Measurements from ENCODE around the gene TEP1.

The TEP1 gene

GRCh38 chr14:20333494-20333841 lies 79.8 kb downstream of the TEP1 start:
- no peak for DNase-seq

DNA sequence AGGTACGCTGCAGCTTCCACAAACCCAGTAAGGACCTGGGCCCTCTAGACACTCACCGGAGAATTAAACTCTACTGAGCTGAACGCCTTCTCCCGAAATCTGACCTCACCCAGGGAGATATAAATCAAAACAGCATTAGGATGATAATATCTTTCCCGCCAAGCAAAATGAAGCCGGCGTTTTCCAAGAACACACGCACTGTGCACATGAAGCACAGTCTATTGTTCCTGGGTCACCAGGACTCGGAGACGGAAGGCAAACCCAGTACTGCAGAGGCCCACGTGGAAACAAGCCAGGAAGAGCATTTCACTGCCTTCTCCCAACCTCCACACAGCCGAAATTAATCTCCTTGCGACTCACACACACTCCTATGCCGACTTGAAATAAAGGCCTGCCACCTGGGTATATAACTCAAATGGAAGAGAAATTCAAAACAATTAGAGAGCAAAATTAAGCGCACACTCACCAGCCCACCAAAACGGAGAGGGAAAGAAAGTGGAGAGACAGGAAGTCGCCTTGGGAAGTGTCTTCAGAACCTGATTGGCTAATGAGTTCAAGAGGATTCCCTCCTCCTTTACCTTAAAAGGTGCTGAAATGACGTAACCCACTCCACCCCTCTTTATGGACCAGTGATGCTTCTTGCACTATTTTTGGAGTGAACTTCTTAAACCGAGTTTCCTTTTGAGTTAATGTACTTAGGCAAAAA lies 80.4 kb downstream of the TEP1 start, which contains the start of gene CCNB1IP1:
Gene CCNB1IP1 (minus strand): TSS at position 492 of the 706 bp plus-strand sequence. CDS start 16,756 bp downstream, outside the sequence.
- DNase-seq = peak; percentile 91

GRCh38 chr14:20332431-20332787 lies 80.9 kb downstream of the TEP1 start:
- peak; percentile 17 for DNase-seq

GRCh38 chr14:20331053-20331613 lies 82.2 kb downstream of the TEP1 start:
- DNase-seq = no peak

DNA sequence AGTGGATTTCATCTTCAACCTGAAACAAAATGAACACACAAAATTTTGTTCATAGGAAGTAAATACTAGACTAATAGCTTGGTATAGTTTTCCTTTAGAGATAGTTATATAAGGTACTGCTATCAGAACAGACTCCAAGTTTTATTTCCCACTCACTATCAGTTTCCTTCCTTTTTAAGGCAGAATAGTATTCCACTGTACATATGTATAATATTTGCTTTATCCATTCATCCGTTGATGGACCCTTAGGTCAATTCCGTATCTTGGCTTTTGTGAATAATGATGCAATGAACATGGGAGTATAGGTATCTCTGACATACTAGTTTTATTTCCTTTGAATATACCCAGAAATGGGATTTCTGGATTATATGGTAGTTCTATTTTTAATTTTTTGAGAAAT lies 83.9 kb downstream of the TEP1 start:
- DNase-seq = no peak

DNA sequence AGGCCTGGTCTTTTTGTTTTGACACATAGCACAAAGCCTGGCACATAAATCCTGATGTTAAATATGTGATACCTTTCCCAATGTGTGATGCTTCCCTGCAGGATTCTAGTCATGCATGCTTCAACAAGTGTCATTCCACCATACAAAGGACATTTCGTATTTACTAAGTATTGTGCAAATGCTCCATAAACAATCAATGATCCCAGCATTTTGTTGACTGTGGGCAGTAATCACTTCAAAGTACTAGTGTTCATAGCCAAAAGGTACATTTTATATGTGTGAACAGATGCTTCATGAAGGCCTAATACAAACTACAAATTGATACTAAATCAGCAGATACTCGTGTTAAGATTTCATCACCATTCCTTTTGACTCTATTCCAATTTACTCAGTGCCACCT lies 84.6 kb downstream of the TEP1 start:
- DNase-seq = no peak

GRCh38 chr14:20327005-20327869 lies 86.1 kb downstream of the TEP1 start:
- peak; percentile 60 for DNase-seq

GRCh38 chr14:20317720-20318119 lies 95.6 kb downstream of the TEP1 start:
- no peak for DNase-seq

All from kidney glomerular epithelial cell (primary cell).